Measurements from ENCODE around the gene BCR.
A peak's percentile ranks its signal among the peaks of the same experiment; 100 is the strongest.
"Not testable (repeated sequence)": the region's sequence is repeated elsewhere in the genome, so short reads cannot be mapped to it uniquely, and the experiment has no call there.

The BCR gene

GRCh38 chr22:23180301-23180892 lies at the start of gene BCR:
BCR (plus strand) TSS chr22:23180509; CDS start chr22:23180961, 452 bp downstream.
- no peaks in the 10 kb centered on the region for H3K9me3 ChIP-seq (ENCODE audit: control insufficient read depth, low read length)
- no peaks in the 10 kb centered on the region for H3K27me3 ChIP-seq (ENCODE audit: control insufficient read depth, insufficient read depth, low read length)
- no peaks in the 10 kb centered on the region for H3K36me3 ChIP-seq (ENCODE audit: control insufficient read depth, insufficient read depth, low read length)
- H3K4me1 ChIP-seq (ENCODE audit: control insufficient read depth, insufficient read depth, low read length), result peaks cover 43% of the 10 kb centered on the region
- H3K9ac ChIP-seq (ENCODE audit: low read length), result peak within 1 kb of the TSS; percentile 75
- peak within 1 kb of the TSS; percentile 32 for H3K4me3 ChIP-seq (ENCODE audit: low read length)

- Histone ChIP-seq H3K9ac (ENCODE audit: low read length) (no peak overlapping the region), H3K36me3 (ENCODE audit: control insufficient read depth, insufficient read depth, low read length) (no peaks in the 10 kb centered on the region), H3K4me3 (ENCODE audit: low read length) (no peak overlapping the region), H3K9me3 (ENCODE audit: control insufficient read depth, low read length) (no peaks in the 10 kb centered on the region), H3K27me3 (ENCODE audit: control insufficient read depth, insufficient read depth, low read length) (no peaks in the 10 kb centered on the region), H3K4me1 (ENCODE audit: control insufficient read depth, insufficient read depth, low read length) (peaks cover 6% of the 10 kb centered on the region)
These were observed 49.6 kb upstream of the BCR start for GRCh38 chr22:23130697-23131096.

- H3K4me3 ChIP-seq (ENCODE audit: low read length), result no peak overlapping the region
These were observed 48.4 kb upstream of the BCR start for GRCh38 chr22:23131931-23132330.

GRCh38 chr22:23132376-23133091 lies 47.8 kb upstream of the BCR start:
- Histone ChIP-seq H3K36me3 (ENCODE audit: control insufficient read depth, insufficient read depth, low read length) (no peaks in the 10 kb centered on the region), H3K27me3 (ENCODE audit: control insufficient read depth, insufficient read depth, low read length) (no peaks in the 10 kb centered on the region), H3K9ac (ENCODE audit: low read length) (no peak overlapping the region), H3K4me1 (ENCODE audit: control insufficient read depth, insufficient read depth, low read length) (peaks cover 6% of the 10 kb centered on the region), H3K9me3 (ENCODE audit: control insufficient read depth, low read length) (no peaks in the 10 kb centered on the region), H3K4me3 (ENCODE audit: low read length) (no peak overlapping the region)

More at GRCh38 chr22:23131931-23132330, 48.4 kb upstream of the BCR start:
- H3K4me1 ChIP-seq (ENCODE audit: control insufficient read depth, insufficient read depth, low read length), result peaks cover 6% of the 10 kb centered on the region
- H3K27me3 ChIP-seq (ENCODE audit: control insufficient read depth, insufficient read depth, low read length), result no peaks in the 10 kb centered on the region
- no peak overlapping the region for H3K9ac ChIP-seq (ENCODE audit: low read length)
- no peaks in the 10 kb centered on the region for H3K9me3 ChIP-seq (ENCODE audit: control insufficient read depth, low read length)
- no peaks in the 10 kb centered on the region for H3K36me3 ChIP-seq (ENCODE audit: control insufficient read depth, insufficient read depth, low read length)

GRCh38 chr22:23133922-23134321 lies 46.4 kb upstream of the BCR start:
- Histone ChIP-seq H3K36me3 (ENCODE audit: control insufficient read depth, insufficient read depth, low read length) (no peaks in the 10 kb centered on the region), H3K4me3 (ENCODE audit: low read length) (no peak overlapping the region), H3K4me1 (ENCODE audit: control insufficient read depth, insufficient read depth, low read length) (no peaks in the 10 kb centered on the region), H3K9me3 (ENCODE audit: control insufficient read depth, low read length) (no peaks in the 10 kb centered on the region), H3K27me3 (ENCODE audit: control insufficient read depth, insufficient read depth, low read length) (no peaks in the 10 kb centered on the region), H3K9ac (ENCODE audit: low read length) (no peak overlapping the region)

GRCh38 chr22:23136991-23137390 lies 43.3 kb upstream of the BCR start:
- H3K27me3 ChIP-seq (ENCODE audit: control insufficient read depth, insufficient read depth, low read length); H3K36me3 ChIP-seq (ENCODE audit: control insufficient read depth, insufficient read depth, low read length); H3K4me1 ChIP-seq (ENCODE audit: control insufficient read depth, insufficient read depth, low read length): not testable (repeated sequence)

GRCh38 chr22:23137468-23137867 lies 42.8 kb upstream of the BCR start:
- peaks cover 11% of the 10 kb centered on the region for H3K4me1 ChIP-seq (ENCODE audit: control insufficient read depth, insufficient read depth, low read length)
- no peaks in the 10 kb centered on the region for H3K27me3 ChIP-seq (ENCODE audit: control insufficient read depth, insufficient read depth, low read length)
- H3K9me3 ChIP-seq (ENCODE audit: control insufficient read depth, low read length), result no peaks in the 10 kb centered on the region
- H3K36me3 ChIP-seq (ENCODE audit: control insufficient read depth, insufficient read depth, low read length), result no peaks in the 10 kb centered on the region
- H3K9ac ChIP-seq (ENCODE audit: low read length), result no peak overlapping the region
- no peak overlapping the region for H3K4me3 ChIP-seq (ENCODE audit: low read length)

More at GRCh38 chr22:23136991-23137390, 43.3 kb upstream of the BCR start:
- H3K9ac ChIP-seq (ENCODE audit: low read length); H3K9me3 ChIP-seq (ENCODE audit: control insufficient read depth, low read length); H3K4me3 ChIP-seq (ENCODE audit: low read length): not testable (repeated sequence)

- H3K36me3 ChIP-seq (ENCODE audit: control insufficient read depth, insufficient read depth, low read length), result no peaks in the 10 kb centered on the region
- no peak overlapping the region for H3K9ac ChIP-seq (ENCODE audit: low read length)
- H3K4me1 ChIP-seq (ENCODE audit: control insufficient read depth, insufficient read depth, low read length), result peaks cover 15% of the 10 kb centered on the region
- no peak overlapping the region for H3K4me3 ChIP-seq (ENCODE audit: low read length)
- H3K27me3 ChIP-seq (ENCODE audit: control insufficient read depth, insufficient read depth, low read length), result no peaks in the 10 kb centered on the region
- no peaks in the 10 kb centered on the region for H3K9me3 ChIP-seq (ENCODE audit: control insufficient read depth, low read length)
These were observed 42.3 kb upstream of the BCR start for GRCh38 chr22:23137905-23138561.

GRCh38 chr22:23138584-23139435 lies 41.5 kb upstream of the BCR start:
- peaks cover 15% of the 10 kb centered on the region for H3K4me1 ChIP-seq (ENCODE audit: control insufficient read depth, insufficient read depth, low read length)

GRCh38 chr22:23140385-23140784 lies 39.9 kb upstream of the BCR start:
- H3K4me3 ChIP-seq (ENCODE audit: low read length), result no peak overlapping the region
- no peaks in the 10 kb centered on the region for H3K27me3 ChIP-seq (ENCODE audit: control insufficient read depth, insufficient read depth, low read length)
- H3K4me1 ChIP-seq (ENCODE audit: control insufficient read depth, insufficient read depth, low read length), result peaks cover 30% of the 10 kb centered on the region
- H3K9me3 ChIP-seq (ENCODE audit: control insufficient read depth, low read length), result no peaks in the 10 kb centered on the region
- H3K36me3 ChIP-seq (ENCODE audit: control insufficient read depth, insufficient read depth, low read length), result no peaks in the 10 kb centered on the region
- no peak overlapping the region for H3K9ac ChIP-seq (ENCODE audit: low read length)

More at GRCh38 chr22:23138584-23139435, 41.5 kb upstream of the BCR start:
- Histone ChIP-seq H3K9me3 (ENCODE audit: control insufficient read depth, low read length) (no peaks in the 10 kb centered on the region), H3K27me3 (ENCODE audit: control insufficient read depth, insufficient read depth, low read length) (no peaks in the 10 kb centered on the region), H3K4me3 (ENCODE audit: low read length) (no peak overlapping the region), H3K36me3 (ENCODE audit: control insufficient read depth, insufficient read depth, low read length) (no peaks in the 10 kb centered on the region), H3K9ac (ENCODE audit: low read length) (no peak overlapping the region)

- Histone ChIP-seq H3K9me3 (ENCODE audit: control insufficient read depth, low read length) (no peaks in the 10 kb centered on the region), H3K4me3 (ENCODE audit: low read length) (no peak overlapping the region), H3K4me1 (ENCODE audit: control insufficient read depth, insufficient read depth, low read length) (peaks cover 34% of the 10 kb centered on the region), H3K27me3 (ENCODE audit: control insufficient read depth, insufficient read depth, low read length) (no peaks in the 10 kb centered on the region), H3K36me3 (ENCODE audit: control insufficient read depth, insufficient read depth, low read length) (no peaks in the 10 kb centered on the region), H3K9ac (ENCODE audit: low read length) (peak overlapping the region; percentile 53)
These were observed 37.7 kb upstream of the BCR start for GRCh38 chr22:23142546-23143105.
